ENCODE data around the gene DNAJC3.
"Not testable (repeated sequence)": the region's sequence is repeated elsewhere in the genome, so short reads cannot be mapped to it uniquely, and the experiment has no call there.

Gene DNAJC3

GRCh38 chr13:95656386-95657015 is 20.4 kb upstream of the DNAJC3 start:
- no peak overlapping the region for H3K9ac ChIP-seq (ENCODE audit: insufficient read length)
- H3K4me3 ChIP-seq, result no peak overlapping the region
- no peaks in the 10 kb centered on the region for H3K36me3 ChIP-seq (ENCODE audit: insufficient read depth, low read length)
- DNase-seq (ENCODE audit: low read depth, low spot score), result no peak
- H3K27ac ChIP-seq, result no peak overlapping the region
- H3K9me3 ChIP-seq (ENCODE audit: low read depth, low read length), result no peaks in the 10 kb centered on the region
- TF ChIP-seq EZH2 (IDR thresholded peaks at IDR 0.05), result no peak
- no peak for TF ChIP-seq POLR2AphosphoS5 (IDR thresholded peaks at IDR 0.05; ENCODE audit: borderline replicate concordance, low read depth, low read length)
- TF ChIP-seq FOXP2 (optimal IDR thresholded peaks at IDR 0.05; ENCODE audit: control extremely low read depth, extremely low read length, insufficient read depth), result no peak

GRCh38 chr13:95659500-95659899 is 17.4 kb upstream of the DNAJC3 start:
- TF ChIP-seq FOXP2 (optimal IDR thresholded peaks at IDR 0.05; ENCODE audit: control extremely low read depth, extremely low read length, insufficient read depth) (no peak), EZH2 (IDR thresholded peaks at IDR 0.05) (no peak), POLR2AphosphoS5 (IDR thresholded peaks at IDR 0.05; ENCODE audit: borderline replicate concordance, low read depth, low read length) (no peak)

GRCh38 chr13:95660981-95661581 is 15.9 kb upstream of the DNAJC3 start:
- Histone ChIP-seq H3K9me3 (ENCODE audit: low read depth, low read length) (peaks cover 4% of the 10 kb centered on the region; the same call in 1 of the 2 replicates), H3K4me3 (no peak overlapping the region), H3K27ac (no peak overlapping the region), H3K9ac (ENCODE audit: insufficient read length) (no peak overlapping the region), H3K36me3 (ENCODE audit: insufficient read depth, low read length) (no peaks in the 10 kb centered on the region)
- DNase-seq (ENCODE audit: low read depth, low spot score), result no peak
- TF ChIP-seq FOXP2 (optimal IDR thresholded peaks at IDR 0.05; ENCODE audit: control extremely low read depth, extremely low read length, insufficient read depth), result no peak
- TF ChIP-seq EZH2 (IDR thresholded peaks at IDR 0.05), result no peak
- TF ChIP-seq POLR2AphosphoS5 (IDR thresholded peaks at IDR 0.05; ENCODE audit: borderline replicate concordance, low read depth, low read length), result no peak

More at GRCh38 chr13:95659500-95659899, 17.4 kb upstream of the DNAJC3 start:
- Histone ChIP-seq H3K27ac (no peak overlapping the region), H3K9ac (ENCODE audit: insufficient read length) (no peak overlapping the region), H3K36me3 (ENCODE audit: insufficient read depth, low read length) (no peaks in the 10 kb centered on the region), H3K4me3 (no peak overlapping the region), H3K9me3 (ENCODE audit: low read depth, low read length) (no peaks in the 10 kb centered on the region)
- no peak for DNase-seq (ENCODE audit: low read depth, low spot score)

- DNase-seq (ENCODE audit: low read depth, low spot score); H3K9me3 ChIP-seq (ENCODE audit: low read depth, low read length); H3K36me3 ChIP-seq (ENCODE audit: insufficient read depth, low read length); H3K4me3 ChIP-seq; H3K27ac ChIP-seq; H3K9ac ChIP-seq (ENCODE audit: insufficient read length): not testable (repeated sequence)
These were observed 9.7 kb upstream of the DNAJC3 start for GRCh38 chr13:95667235-95667634.

GRCh38 chr13:95671597-95671996 is 5.3 kb upstream of the DNAJC3 start:
- Histone ChIP-seq H3K36me3 (ENCODE audit: insufficient read depth, low read length) (no peaks in the 10 kb centered on the region), H3K9me3 (ENCODE audit: low read depth, low read length) (no peaks in the 10 kb centered on the region), H3K27ac (no peak overlapping the region), H3K9ac (ENCODE audit: insufficient read length) (no peak overlapping the region), H3K4me3 (no peak overlapping the region)
- no peak for TF ChIP-seq POLR2AphosphoS5 (IDR thresholded peaks at IDR 0.05; ENCODE audit: borderline replicate concordance, low read depth, low read length)
- no peak for TF ChIP-seq EZH2 (IDR thresholded peaks at IDR 0.05)
- TF ChIP-seq FOXP2 (optimal IDR thresholded peaks at IDR 0.05; ENCODE audit: control extremely low read depth, extremely low read length, insufficient read depth), result no peak
- DNase-seq (ENCODE audit: low read depth, low spot score), result no peak

- Histone ChIP-seq H3K9me3 (ENCODE audit: low read depth, low read length) (no peaks in the 10 kb centered on the region), H3K4me3 (peak overlapping the region; percentile 97), H3K9ac (ENCODE audit: insufficient read length) (peak overlapping the region; percentile 79), H3K36me3 (ENCODE audit: insufficient read depth, low read length) (no peaks in the 10 kb centered on the region), H3K27ac (no peak overlapping the region)
- TF ChIP-seq POLR2AphosphoS5 (IDR thresholded peaks at IDR 0.05; ENCODE audit: borderline replicate concordance, low read depth, low read length) (no peak), FOXP2 (optimal IDR thresholded peaks at IDR 0.05; ENCODE audit: control extremely low read depth, extremely low read length, insufficient read depth) (no peak), EZH2 (IDR thresholded peaks at IDR 0.05) (no peak)
- DNase-seq (ENCODE audit: low read depth, low spot score), result no peak
These were observed 706 bp upstream of the DNAJC3 start for GRCh38 chr13:95676105-95676761.

- Histone ChIP-seq H3K27ac (no peak overlapping the region), H3K9me3 (ENCODE audit: low read depth, low read length) (no peaks in the 10 kb centered on the region), H3K4me3 (peak overlapping the region; percentile 97), H3K9ac (ENCODE audit: insufficient read length) (peak overlapping the region; percentile 87), H3K36me3 (ENCODE audit: insufficient read depth, low read length) (no peaks in the 10 kb centered on the region)
- no peak for TF ChIP-seq POLR2AphosphoS5 (IDR thresholded peaks at IDR 0.05; ENCODE audit: borderline replicate concordance, low read depth, low read length)
- no peak for TF ChIP-seq FOXP2 (optimal IDR thresholded peaks at IDR 0.05; ENCODE audit: control extremely low read depth, extremely low read length, insufficient read depth)
- no peak for TF ChIP-seq EZH2 (IDR thresholded peaks at IDR 0.05)
- DNase-seq (ENCODE audit: low read depth, low spot score), result no peak
These were observed 776 bp downstream of the DNAJC3 start for GRCh38 chr13:95677564-95678266.

- Histone ChIP-seq H3K4me3 (no peak overlapping the region), H3K9ac (ENCODE audit: insufficient read length) (no peak overlapping the region), H3K9me3 (ENCODE audit: low read depth, low read length) (no peaks in the 10 kb centered on the region), H3K27ac (no peak overlapping the region), H3K36me3 (ENCODE audit: insufficient read depth, low read length) (no peaks in the 10 kb centered on the region)
- DNase-seq (ENCODE audit: low read depth, low spot score), result no peak
- TF ChIP-seq POLR2AphosphoS5 (IDR thresholded peaks at IDR 0.05; ENCODE audit: borderline replicate concordance, low read depth, low read length), result no peak
These were observed 2.0 kb downstream of the DNAJC3 start for GRCh38 chr13:95678967-95679366.

Measured in SK-N-MC (cell line).